GM12878 (cell line): ENCODE data around the gene PCNX1. TPM values are rescaled to one million over a fixed set of nuclear protein-coding genes. Genes with fewer than 3 reads are reported as not detected.

Experiments
- ATF7 ChIP-seq: fragments of 450-650 bp; IDR thresholded peaks from 2 replicates; pipeline ENCODE4 v1.6.1; 2016; ENCODE audit warnings: low read depth, mild to moderate bottlenecking
- BACH1 ChIP-seq: fragments of 450-650 bp; IDR thresholded peaks from 2 replicates; pipeline ENCODE4 v1.6.1; 2017; ENCODE audit warnings: mild to moderate bottlenecking, borderline replicate concordance
- CBX5 ChIP-seq: sonication (generic); IDR thresholded peaks from 2 replicates; pipeline ENCODE4 v1.6.1; 2016; ENCODE audit warnings: low read depth, moderate library complexity, mild to moderate bottlenecking, inconsistent platforms
- E4F1 ChIP-seq: fragments of 450-650 bp; IDR thresholded peaks from 2 replicates; pipeline ENCODE4 v1.6.1; 2018; ENCODE audit warnings: borderline replicate concordance, mild to moderate bottlenecking; ENCODE audit not compliant: partially characterized antibody
- ESRRA ChIP-seq: IDR thresholded peaks from 2 replicates; pipeline ENCODE4 v1.6.1; 2012; ENCODE audit warnings: mild to moderate bottlenecking, low read length, improper control_type of control experiment
- IRF4 ChIP-seq: IDR thresholded peaks from 2 replicates; pipeline ENCODE4 v1.6.1; 2011; ENCODE audit warnings: low read depth, low read length
- KDM1A ChIP-seq: fragments of 200-600 bp; sonication (generic); IDR thresholded peaks from 2 replicates; pipeline ENCODE4 v1.6.1; 2016; ENCODE audit warnings: borderline replicate concordance
- KLF5 ChIP-seq: fragments of 450-650 bp; IDR thresholded peaks from 2 replicates; pipeline ENCODE4 v1.6.1; 2014; ENCODE audit warnings: mild to moderate bottlenecking; ENCODE audit not compliant: partially characterized antibody
- NFYA ChIP-seq: IDR thresholded peaks from 2 replicates; pipeline ENCODE4 v1.6.1; 2011; ENCODE audit warnings: low read depth, mild to moderate bottlenecking, low read length, improper control_type of control experiment, borderline replicate concordance
- NR2C2 ChIP-seq: IDR thresholded peaks from 2 replicates; pipeline ENCODE4 v1.6.1; 2011; ENCODE audit warnings: borderline replicate concordance, low read depth; ENCODE audit not compliant: control insufficient read depth, insufficient read length
- SIX5 ChIP-seq: IDR thresholded peaks from 2 replicates; pipeline ENCODE4 v1.6.1; 2011; ENCODE audit warnings: mild to moderate bottlenecking, low read depth, low read length, moderate library complexity; ENCODE audit not compliant: severe bottlenecking
- USF1 ChIP-seq: IDR thresholded peaks from 2 replicates; pipeline ENCODE4 v1.6.1; 2011; ENCODE audit warnings: borderline replicate concordance, low read depth, mild to moderate bottlenecking, moderate library complexity, mixed read lengths, low read length; ENCODE audit not compliant: insufficient read depth; ENCODE audit errors: extremely low read length
- ZBTB4 ChIP-seq: fragments of 450-650 bp; formaldehyde crosslinking; IDR thresholded peaks from 2 replicates; pipeline ENCODE4 v1.4.0; 2022; ENCODE audit warnings: mild to moderate bottlenecking, moderate library complexity
- ZNF207 ChIP-seq: fragments of 450-650 bp; IDR thresholded peaks from 2 replicates; pipeline ENCODE4 v1.6.1; 2014; ENCODE audit warnings: antibody characterized with exemption, mild to moderate bottlenecking, borderline replicate concordance
- polyA plus RNA-seq, 11 experiments: library from polyadenylated mRNA; depleted of rRNA in 4 of 11; unstranded in 6 of 11; stranded (reverse) in 5 of 11; fragments of >200 nt; fragmentation: Nextera tagmentation in 4 of 11; fragmentation: Illumina TruSeq in 1 of 11; extraction: Ambion mirVana in 4 of 11; extraction: Trizol in 1 of 11; gene quantifications; 1 replicate in 1 of 11; 2 replicates in 10 of 11; pipeline versions ENCODE4 v1.2.1 to v1.2.3, GENCODE V29; 2011 to 2016; ENCODE audit warnings: inconsistent platforms in 2 of 11, missing spikeins in 2 of 11, low read depth in 1 of 11
- total RNA-seq, 4 experiments: library from RNA; depleted of rRNA in 3 of 4; stranded (reverse); fragments of >200 nt in 3 of 4; fragmentation: Illumina TruSeq in 1 of 4; extraction: Trizol in 1 of 4; gene quantifications; 2 replicates each; pipeline versions ENCODE4 v1.2.1 to v1.2.3, GENCODE V29; 2013 to 2021
- TF ChIP-seq, protein P1 (sequence below): fragments of 450-650 bp; conservative IDR thresholded peaks from 2 replicates; pipeline ENCODE4 v1.6.1; 2017; ENCODE audit warnings: mild to moderate bottlenecking, moderate library complexity
- TF ChIP-seq, protein P2 (sequence below): fragments of 450-650 bp; formaldehyde crosslinking; IDR thresholded peaks from 2 replicates; pipeline ENCODE4 v1.4.0; 2020; ENCODE audit warnings: mild to moderate bottlenecking, moderate library complexity

The PCNX1 gene
- total and polyA plus RNA-seq, 10 of the 15 experiments (the other 5 are each of a cell fraction or from before 2014, with no cell fraction given): 4.6 to 53.9 (median 20.5) TPM

DNA sequence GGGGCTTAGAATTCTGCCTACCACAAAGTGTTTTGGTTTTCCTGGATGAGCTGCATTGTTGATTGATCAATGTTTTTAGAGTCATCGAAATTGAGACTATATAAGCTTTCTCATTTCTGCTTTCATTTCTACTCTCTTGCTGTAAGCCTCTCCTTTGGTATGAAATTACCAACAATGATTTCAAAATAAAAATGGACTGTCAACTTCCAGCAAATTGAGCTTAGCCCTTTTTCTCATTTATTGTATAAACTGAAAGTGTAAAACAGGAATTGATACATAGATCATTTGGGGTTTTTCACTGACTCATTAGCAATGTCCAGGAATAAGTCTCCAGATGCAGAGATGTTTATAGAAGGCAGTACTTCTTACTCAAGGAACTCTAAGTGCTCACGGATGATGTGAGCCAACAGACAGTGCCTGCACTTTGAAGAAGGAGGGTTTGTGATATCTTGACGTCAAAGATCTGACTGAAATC lies 20.0 kb upstream of the PCNX1 start (continued):
- no peak for TF ChIP-seq ZNF207
- peak; percentile 62; the same call in 1 of the 2 replicates for TF ChIP-seq IRF4
- no peak for TF ChIP-seq ESRRA
- TF ChIP-seq NFYA: no peak
- no peak for TF ChIP-seq KLF5
- TF ChIP-seq, protein P1, sequence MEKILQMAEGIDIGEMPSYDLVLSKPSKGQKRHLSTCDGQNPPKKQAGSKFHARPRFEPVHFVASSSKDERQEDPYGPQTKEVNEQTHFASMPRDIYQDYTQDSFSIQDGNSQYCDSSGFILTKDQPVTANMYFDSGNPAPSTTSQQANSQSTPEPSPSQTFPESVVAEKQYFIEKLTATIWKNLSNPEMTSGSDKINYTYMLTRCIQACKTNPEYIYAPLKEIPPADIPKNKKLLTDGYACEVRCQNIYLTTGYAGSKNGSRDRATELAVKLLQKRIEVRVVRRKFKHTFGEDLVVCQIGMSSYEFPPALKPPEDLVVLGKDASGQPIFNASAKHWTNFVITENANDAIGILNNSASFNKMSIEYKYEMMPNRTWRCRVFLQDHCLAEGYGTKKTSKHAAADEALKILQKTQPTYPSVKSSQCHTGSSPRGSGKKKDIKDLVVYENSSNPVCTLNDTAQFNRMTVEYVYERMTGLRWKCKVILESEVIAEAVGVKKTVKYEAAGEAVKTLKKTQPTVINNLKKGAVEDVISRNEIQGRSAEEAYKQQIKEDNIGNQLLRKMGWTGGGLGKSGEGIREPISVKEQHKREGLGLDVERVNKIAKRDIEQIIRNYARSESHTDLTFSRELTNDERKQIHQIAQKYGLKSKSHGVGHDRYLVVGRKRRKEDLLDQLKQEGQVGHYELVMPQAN: 0 out of 2 replicates have a peak, but pooled peaks have one; percentile 15
- TF ChIP-seq E4F1: no peak
- TF ChIP-seq, protein P2, sequence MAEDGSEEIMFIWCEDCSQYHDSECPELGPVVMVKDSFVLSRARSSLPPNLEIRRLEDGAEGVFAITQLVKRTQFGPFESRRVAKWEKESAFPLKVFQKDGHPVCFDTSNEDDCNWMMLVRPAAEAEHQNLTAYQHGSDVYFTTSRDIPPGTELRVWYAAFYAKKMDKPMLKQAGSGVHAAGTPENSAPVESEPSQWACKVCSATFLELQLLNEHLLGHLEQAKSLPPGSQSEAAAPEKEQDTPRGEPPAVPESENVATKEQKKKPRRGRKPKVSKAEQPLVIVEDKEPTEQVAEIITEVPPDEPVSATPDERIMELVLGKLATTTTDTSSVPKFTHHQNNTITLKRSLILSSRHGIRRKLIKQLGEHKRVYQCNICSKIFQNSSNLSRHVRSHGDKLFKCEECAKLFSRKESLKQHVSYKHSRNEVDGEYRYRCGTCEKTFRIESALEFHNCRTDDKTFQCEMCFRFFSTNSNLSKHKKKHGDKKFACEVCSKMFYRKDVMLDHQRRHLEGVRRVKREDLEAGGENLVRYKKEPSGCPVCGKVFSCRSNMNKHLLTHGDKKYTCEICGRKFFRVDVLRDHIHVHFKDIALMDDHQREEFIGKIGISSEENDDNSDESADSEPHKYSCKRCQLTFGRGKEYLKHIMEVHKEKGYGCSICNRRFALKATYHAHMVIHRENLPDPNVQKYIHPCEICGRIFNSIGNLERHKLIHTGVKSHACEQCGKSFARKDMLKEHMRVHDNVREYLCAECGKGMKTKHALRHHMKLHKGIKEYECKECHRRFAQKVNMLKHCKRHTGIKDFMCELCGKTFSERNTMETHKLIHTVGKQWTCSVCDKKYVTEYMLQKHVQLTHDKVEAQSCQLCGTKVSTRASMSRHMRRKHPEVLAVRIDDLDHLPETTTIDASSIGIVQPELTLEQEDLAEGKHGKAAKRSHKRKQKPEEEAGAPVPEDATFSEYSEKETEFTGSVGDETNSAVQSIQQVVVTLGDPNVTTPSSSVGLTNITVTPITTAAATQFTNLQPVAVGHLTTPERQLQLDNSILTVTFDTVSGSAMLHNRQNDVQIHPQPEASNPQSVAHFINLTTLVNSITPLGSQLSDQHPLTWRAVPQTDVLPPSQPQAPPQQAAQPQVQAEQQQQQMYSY (CRISPR knock-in tag): no peak
- no peak for TF ChIP-seq NR2C2
- TF ChIP-seq CBX5: 0 out of 2 replicates have a peak, but pooled peaks have one; percentile 10
- TF ChIP-seq ZBTB4 (CRISPR knock-in tag): no peak
- TF ChIP-seq SIX5: no peak
- no peak for TF ChIP-seq KDM1A
- no peak for TF ChIP-seq USF1
- no peak for TF ChIP-seq BACH1
- TF ChIP-seq ATF7: no peak
